HEK293T (cell line): ENCODE results near the gene ITPA.

ENCODE experiments used
- CTCF ChIA-PET: fragments of 350-600 bp; formaldehyde crosslinking; extraction: SDS; loops from one replicate; lab custom pipeline; 2021; ENCODE audit warnings: antibody characterized with exemption, inconsistent platforms; lab: Yijun Ruan, JAX
- POLR2A ChIA-PET: fragments of 350-600 bp; formaldehyde crosslinking; extraction: SDS; loops from one replicate; lab custom pipeline; 2020; ENCODE audit warnings: antibody characterized with exemption, inconsistent platforms; lab: Yijun Ruan, JAX
- DNase-seq: peaks from one replicate; pipeline ENCODE4 v3.0.0; 2012; ENCODE audit warnings: mixed read lengths; ENCODE audit errors: extremely low spot score
- ARNT ChIP-seq: fragments of 450-650 bp; IDR thresholded peaks from 2 replicates; pipeline ENCODE4 v1.6.1; 2017; ENCODE audit warnings: mild to moderate bottlenecking
- BHLHE40 ChIP-seq: fragments of 450-650 bp; IDR thresholded peaks from 2 replicates; pipeline ENCODE4 v1.6.1; 2016; ENCODE audit warnings: mild to moderate bottlenecking, moderate library complexity, borderline replicate concordance
- CTBP1 ChIP-seq: fragments of 450-650 bp; IDR thresholded peaks from 2 replicates; pipeline ENCODE4 v1.6.1; 2016; ENCODE audit warnings: borderline replicate concordance
- ELF4 ChIP-seq: fragments of 450-650 bp; IDR thresholded peaks from 2 replicates; pipeline ENCODE4 v1.6.1; 2017; ENCODE audit warnings: antibody characterized with exemption
- FOXA1 ChIP-seq: fragments of 450-650 bp; IDR thresholded peaks from 2 replicates; pipeline ENCODE4 v1.6.1; 2016; ENCODE audit warnings: mild to moderate bottlenecking
- FOXK2 ChIP-seq: fragments of 450-650 bp; IDR thresholded peaks from 2 replicates; pipeline ENCODE4 v1.6.1; 2016; ENCODE audit warnings: mild to moderate bottlenecking
- FOXM1 ChIP-seq: fragments of 450-650 bp; IDR thresholded peaks from 2 replicates; pipeline ENCODE4 v1.6.1; 2017; ENCODE audit warnings: mild to moderate bottlenecking, borderline replicate concordance
- HDGF ChIP-seq: fragments of 450-650 bp; IDR thresholded peaks from 2 replicates; pipeline ENCODE4 v1.6.1; 2017; ENCODE audit warnings: antibody characterized with exemption, borderline replicate concordance
- L3MBTL2 ChIP-seq: fragments of 450-650 bp; conservative IDR thresholded peaks from 2 replicates; pipeline ENCODE4 v1.6.1; 2016; ENCODE audit warnings: mild to moderate bottlenecking
- LEF1 ChIP-seq: fragments of 450-650 bp; IDR thresholded peaks from 2 replicates; pipeline ENCODE4 v1.6.1; 2017; ENCODE audit warnings: mild to moderate bottlenecking, borderline replicate concordance
- NFRKB ChIP-seq: fragments of 450-650 bp; IDR thresholded peaks from 2 replicates; pipeline ENCODE4 v1.6.1; 2016; ENCODE audit warnings: mild to moderate bottlenecking, moderate library complexity
- PKNOX1 ChIP-seq: fragments of 450-650 bp; IDR thresholded peaks from 2 replicates; pipeline ENCODE4 v1.6.1; 2016
- SP1 ChIP-seq: fragments of 450-650 bp; IDR thresholded peaks from 2 replicates; pipeline ENCODE4 v1.6.1; 2017
- SUZ12 ChIP-seq: fragments of 450-650 bp; IDR thresholded peaks from 2 replicates; pipeline ENCODE4 v1.6.1; 2016; ENCODE audit warnings: mild to moderate bottlenecking
- TARDBP ChIP-seq: fragments of 450-650 bp; IDR thresholded peaks from 2 replicates; pipeline ENCODE4 v1.6.1; 2016
- ZNF384 ChIP-seq: fragments of 450-650 bp; IDR thresholded peaks from 2 replicates; pipeline ENCODE4 v1.6.1; 2016

Gene ITPA

DNA sequence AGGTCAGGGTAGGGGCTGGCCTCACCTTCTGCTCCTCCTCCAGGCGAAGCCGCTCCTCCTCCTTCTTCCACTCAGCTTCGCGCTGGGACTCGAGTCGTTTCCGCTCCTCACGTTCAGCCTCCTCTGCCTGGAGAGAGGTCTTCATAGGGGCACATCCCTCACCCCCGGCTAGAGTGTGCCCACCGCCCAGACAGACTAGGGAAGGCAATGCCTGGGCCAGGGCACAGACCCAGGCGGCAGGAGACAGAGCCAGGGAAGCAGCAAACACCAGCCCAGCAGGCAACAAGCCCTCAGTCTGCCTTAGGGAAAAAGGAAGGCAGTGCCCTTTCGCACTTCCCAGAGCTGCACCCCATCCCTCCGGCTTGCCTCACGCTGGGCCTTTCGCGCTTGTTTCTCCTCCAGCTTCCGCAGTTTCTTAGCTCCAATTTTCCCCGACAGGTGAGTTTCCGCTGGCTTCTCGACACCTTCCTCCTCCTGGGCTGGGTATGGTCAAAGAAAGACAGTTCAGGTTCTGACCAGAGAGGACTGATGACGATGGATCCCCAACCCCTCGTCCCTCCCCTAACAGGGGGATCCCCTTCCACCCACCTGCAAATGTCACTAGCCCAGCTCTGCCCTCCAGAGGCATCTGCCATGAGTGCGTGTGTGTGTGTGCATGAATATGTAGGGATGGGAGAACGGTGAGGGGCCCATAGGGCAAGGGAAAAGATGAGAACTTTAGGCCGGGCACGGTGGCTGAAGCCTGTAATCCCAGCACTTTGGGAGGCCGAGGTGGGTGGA is 9.1 kb upstream of the ITPA start:
- TF ChIP-seq SP1 (no peak), ARNT (no peak), ELF4 (no peak), LEF1 (no peak), CTBP1 (no peak), FOXA1 (no peak), HDGF (no peak), L3MBTL2 (no peak), SUZ12 (no peak)
- ChIA-PET CTCF (no interaction called here), POLR2A (no interaction called here)
- no peak for DNase-seq

- DNase-seq, result no peak
- POLR2A ChIA-PET, result interaction anchor here (0.9 to 1.7 kb wide), 3 partner anchors 10 to 19 kb away, joined by 3 to 8 read pairs (median 5); no protein-coding TSS in a partner anchor
- TF ChIP-seq NFRKB (no peak), HDGF (no peak), ZNF384 (no peak), LEF1 (no peak), FOXK2 (no peak), TARDBP (no peak), CTBP1 (no peak), SP1 (no peak), PKNOX1 (no peak), FOXM1 (no peak), ELF4 (no peak), BHLHE40 (no peak), SUZ12 (no peak), ARNT (no peak), FOXA1 (no peak)
- CTCF ChIA-PET, result no interaction called here
These were observed 6.4 kb upstream of the ITPA start for GRCh38 chr20:3202965-3203314.

DNA sequence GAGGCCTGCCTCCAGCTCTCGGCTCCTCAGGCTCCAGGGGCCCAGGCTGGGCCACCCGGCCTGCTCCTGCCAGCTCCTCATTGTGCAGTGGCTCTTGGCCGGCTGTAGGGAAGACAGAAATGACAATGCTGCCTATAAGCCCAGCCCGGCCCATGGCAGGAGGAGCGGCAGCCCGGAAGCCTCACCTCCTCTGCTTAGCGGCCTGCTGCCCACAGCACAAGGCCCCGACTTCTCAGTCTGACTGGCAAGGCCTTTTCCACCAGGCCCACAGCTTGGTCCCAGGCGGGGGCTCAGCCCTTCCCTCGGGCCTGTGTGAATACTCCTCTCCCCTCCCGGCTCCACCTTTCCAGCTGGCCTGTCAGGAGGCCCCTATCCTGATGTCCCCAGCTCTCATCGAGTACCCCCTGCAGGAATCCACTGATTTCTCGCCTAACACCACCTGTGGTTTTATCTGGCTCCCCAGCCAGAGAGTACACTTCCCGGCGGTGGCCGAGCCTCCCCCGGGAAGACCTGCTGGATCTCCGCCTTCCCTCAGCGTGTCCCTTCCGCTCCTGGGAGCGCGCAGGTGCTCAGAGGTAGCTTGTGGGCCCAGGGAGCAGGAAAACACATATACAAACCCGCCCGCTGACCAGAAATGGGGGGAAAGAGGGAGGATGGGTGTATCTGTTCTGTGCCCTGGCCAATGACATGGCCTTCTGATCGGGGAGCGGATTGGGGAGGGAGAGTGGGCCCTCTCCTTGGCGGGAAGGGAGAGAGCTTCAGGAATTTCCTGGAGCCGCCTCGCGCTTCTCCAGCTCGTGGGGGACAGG is 5.8 kb upstream of the ITPA start:
- CTCF ChIA-PET, result no interaction called here
- POLR2A ChIA-PET, result interaction anchor here (0.9 to 1.7 kb wide), 3 partner anchors 11 to 19 kb away, joined by 3 to 8 read pairs (median 5); no protein-coding TSS in a partner anchor
- no peak for TF ChIP-seq ZNF384
- no peak for TF ChIP-seq FOXA1
- no peak for TF ChIP-seq L3MBTL2
- TF ChIP-seq ELF4, result no peak
- TF ChIP-seq ARNT, result no peak
- TF ChIP-seq FOXM1, result no peak
- no peak for TF ChIP-seq NFRKB
- TF ChIP-seq SP1, result no peak
- no peak for TF ChIP-seq TARDBP
- no peak for TF ChIP-seq PKNOX1
- TF ChIP-seq CTBP1, result no peak
- DNase-seq, result peak; percentile 25

DNA sequence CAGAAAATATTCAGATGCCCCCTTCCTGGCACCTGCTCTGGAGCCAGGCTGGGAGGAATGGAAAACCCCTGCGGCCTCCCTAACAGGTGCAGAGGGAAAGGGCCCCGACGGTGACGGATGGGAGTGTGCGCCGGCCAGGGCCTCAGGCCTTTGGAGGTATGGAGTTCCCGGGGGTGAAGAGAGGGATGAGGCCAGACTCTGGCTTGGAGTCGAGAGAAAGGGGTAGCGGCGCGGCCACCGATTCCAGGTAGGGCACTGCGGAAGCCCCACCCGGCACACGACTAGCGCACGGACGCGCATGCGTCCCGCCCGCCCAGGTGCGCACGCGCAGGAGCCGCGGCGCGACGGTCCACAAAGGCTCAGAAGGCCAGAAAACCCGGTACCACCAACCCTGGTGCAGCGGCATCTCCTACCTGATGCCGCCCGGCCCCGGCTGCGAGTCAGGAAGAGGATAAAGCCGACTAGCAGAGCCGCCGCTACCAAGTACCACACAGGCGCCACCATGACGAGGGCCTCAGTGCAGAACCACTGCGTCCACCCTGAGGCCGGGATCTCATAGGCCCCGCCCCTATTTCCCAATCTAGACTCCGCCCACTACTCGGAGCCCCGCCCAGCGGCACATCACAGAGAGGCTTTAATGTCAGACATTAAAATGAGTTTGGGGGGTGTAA is 5.0 kb upstream of the ITPA start, which contains the start of gene DDRGK1:
DDRGK1 (minus strand) TSS at position 559 of the 671 bp plus-strand sequence; CDS start at position 504, 55 bp downstream.
- DNase-seq, result peak; percentile 92
- CTCF ChIA-PET, result no interaction called here
- POLR2A ChIA-PET, result interaction anchor here (1.4 to 1.7 kb wide), 2 partner anchors 12 to 20 kb away, joined by 5 to 8 read pairs; no protein-coding TSS in a partner anchor
- TF ChIP-seq LEF1 (no peak), SP1 (no peak), L3MBTL2 (peak; percentile 32; the same call in 1 of the 2 replicates)

DNA sequence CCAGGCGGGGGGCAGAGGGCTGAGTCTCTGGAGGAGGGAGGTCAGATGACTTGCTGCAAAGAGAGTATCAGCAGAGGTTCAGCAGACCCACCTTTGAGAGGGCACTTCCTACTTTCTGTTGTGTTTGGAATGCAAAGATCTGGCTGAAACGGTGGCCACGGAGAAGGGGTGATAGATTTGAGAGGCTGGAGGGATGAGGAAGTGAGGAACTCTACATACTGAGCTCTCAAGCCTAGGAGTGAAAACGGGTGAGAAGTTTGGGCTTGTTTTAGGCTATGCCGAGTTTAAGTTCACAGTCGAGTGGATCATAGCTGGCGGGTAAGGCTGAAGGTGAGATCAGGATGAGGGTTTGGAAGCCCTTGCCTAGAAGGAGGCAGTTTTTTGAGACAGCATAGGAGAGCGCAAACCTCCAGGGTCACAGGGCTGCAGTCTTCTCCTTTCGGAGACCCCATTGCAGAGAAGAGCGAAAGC is 477 bp upstream of the ITPA start:
- no peak for DNase-seq
- TF ChIP-seq ARNT, result no peak
- TF ChIP-seq FOXA1, result no peak
- no peak for TF ChIP-seq NFRKB
- no peak for TF ChIP-seq LEF1
- no peak for TF ChIP-seq L3MBTL2
- TF ChIP-seq SP1, result no peak
- no peak for TF ChIP-seq ZNF384
- no peak for TF ChIP-seq HDGF
- no peak for TF ChIP-seq ELF4
- TF ChIP-seq FOXM1, result no peak
- ChIA-PET CTCF (no interaction called here), POLR2A (interaction anchor here (1.0 to 2.2 kb wide), 4 partner anchors 10 to 289 kb away, joined by 3 to 8 read pairs (median 5); no protein-coding TSS in a partner anchor)

GRCh38 chr20:3209946-3210317 is 634 bp downstream of the ITPA start:
- TF ChIP-seq TARDBP, result no peak
- no peak for TF ChIP-seq SP1
- TF ChIP-seq BHLHE40, result no peak
- TF ChIP-seq ARNT, result no peak
- TF ChIP-seq PKNOX1, result no peak
- no peak for TF ChIP-seq L3MBTL2
- TF ChIP-seq HDGF, result no peak
- TF ChIP-seq CTBP1, result no peak
- TF ChIP-seq ELF4, result no peak
- no peak for TF ChIP-seq SUZ12
- TF ChIP-seq NFRKB, result no peak
- TF ChIP-seq FOXM1, result no peak
- no peak for TF ChIP-seq FOXA1
- no peak for TF ChIP-seq LEF1
- TF ChIP-seq ZNF384, result no peak
- no peak for DNase-seq
- ChIA-PET CTCF (interaction anchor here (1.0 kb wide), 1 partner anchor 9 kb away, joined by 3 read pairs; no protein-coding TSS in a partner anchor), POLR2A (interaction anchor here (0.7 to 2.2 kb wide), 4 partner anchors 8 to 290 kb away, joined by 3 to 8 read pairs (median 5); no protein-coding TSS in a partner anchor)
